H1 (cell line): ENCODE results near the gene MROH2B. TPM values are rescaled to one million over a fixed set of nuclear protein-coding genes. Genes with fewer than 3 reads are reported as not detected.

Experiments
- CTCF ChIA-PET: fragments of 300-600 bp; sonication (Branson Sonifier 250); formaldehyde crosslinking; loops from one replicate; lab custom pipeline; 2021; ENCODE audit not compliant: partially characterized antibody; lab: Charles Lee
- POLR2A ChIA-PET: fragments of 300-600 bp; sonication (Branson Sonifier 250); formaldehyde crosslinking; loops from one replicate; lab custom pipeline; 2021; ENCODE audit warnings: inconsistent platforms; ENCODE audit not compliant: partially characterized antibody; lab: Charles Lee
- DNase-seq, 2 experiments: peaks; one replicate each; pipeline versions ENCODE4 v3.0.0 to v3.0.0-alpha.2; 2010 to 2022; ENCODE audit warnings: low spot score in 2 of 2, low read depth in 1 of 2, mixed read lengths in 1 of 2
- FAIRE-seq: peaks from 2 replicates; lab custom pipeline; 2011; peaks lifted over from hg19 to GRCh38; lab: Jason Lieb, UNC
- H2AFZ ChIP-seq: 2 replicates; pipeline ENCODE4 v1.8.1; 2012; ENCODE audit warnings: low read length, inconsistent platforms
- H2AK5ac ChIP-seq: 2 replicates; pipeline ENCODE4 v1.6.1; 2013; ENCODE audit warnings: low read depth, low read length
- H2BK120ac ChIP-seq: replicated peaks from 2 replicates; pipeline ENCODE3; 2013; ENCODE audit warnings: low read depth, low read length, inconsistent platforms
- H2BK12ac ChIP-seq: 2 replicates; pipeline ENCODE4 v1.6.1; 2013; ENCODE audit warnings: low read depth, low read length
- H2BK15ac ChIP-seq: 2 replicates; pipeline ENCODE4 v1.6.1; 2013; ENCODE audit warnings: low read length
- H2BK20ac ChIP-seq: 2 replicates; pipeline ENCODE4 v1.6.1; 2013; ENCODE audit warnings: low read length
- H2BK5ac ChIP-seq: 2 replicates; pipeline ENCODE4 v1.6.1; 2013; ENCODE audit warnings: low read depth, low read length
- H3K14ac ChIP-seq: 2 replicates; pipeline ENCODE4 v1.6.1; 2013; ENCODE audit warnings: inconsistent platforms; ENCODE audit not compliant: insufficient read length
- H3K18ac ChIP-seq: 2 replicates; pipeline ENCODE4 v1.6.1; 2013; ENCODE audit warnings: low read length; ENCODE audit errors: extremely low read depth
- H3K23ac ChIP-seq: 2 replicates; pipeline ENCODE4 v1.6.1; 2013; ENCODE audit warnings: inconsistent platforms; ENCODE audit not compliant: insufficient read length
- H3K23me2 ChIP-seq: 2 replicates; pipeline ENCODE4 v1.6.1; 2013; ENCODE audit warnings: low read depth, low read length
- H3K27ac ChIP-seq: 2 replicates; pipeline ENCODE4 v1.6.1; 2011; ENCODE audit warnings: low read depth, low read length, inconsistent platforms
- H3K27me3 ChIP-seq, 4 experiments: replicated peaks in 1 of 4; 1 replicate in 1 of 4; 2 replicates in 3 of 4; pipeline versions ENCODE4 v1.6.1 to v1.8.1; 2011 to 2013; ENCODE audit warnings: low read length in 3 of 4, mild to moderate bottlenecking in 3 of 4, inconsistent platforms in 2 of 4, mixed read lengths in 2 of 4, moderate library complexity in 1 of 4; ENCODE audit not compliant: control insufficient read depth in 3 of 4, insufficient read depth in 3 of 4; ENCODE audit errors: extremely low read depth in 1 of 4
- H3K36me3 ChIP-seq, 4 experiments: 2 replicates each; pipeline versions ENCODE4 v1.6.1 to v1.8.1; 2011 to 2013; ENCODE audit warnings: mild to moderate bottlenecking in 4 of 4, low read length in 3 of 4, moderate library complexity in 2 of 4, control low read depth in 1 of 4, inconsistent platforms in 1 of 4; ENCODE audit not compliant: insufficient read depth in 4 of 4, control insufficient read depth in 2 of 4
- H3K4ac ChIP-seq: replicated peaks from 2 replicates; pipeline ENCODE3; 2013; ENCODE audit warnings: low read length, low read depth, mixed read lengths, inconsistent platforms; ENCODE audit not compliant: insufficient read length
- H3K4me1 ChIP-seq, 4 experiments: replicated peaks in 1 of 4; 1 replicate in 1 of 4; 2 replicates in 3 of 4; pipeline versions ENCODE4 v1.6.1 to v1.8.1; 2011 to 2013; ENCODE audit warnings: low read length in 3 of 4, inconsistent platforms in 2 of 4, mixed read lengths in 1 of 4; ENCODE audit not compliant: insufficient read depth in 4 of 4, control insufficient read depth in 3 of 4
- H3K4me2 ChIP-seq, 2 experiments: 2 replicates each; pipeline versions ENCODE4 v1.6.1 to v1.8.1; 2011 to 2013; ENCODE audit warnings: low read depth in 2 of 2, low read length in 2 of 2, control low read depth in 1 of 2, inconsistent platforms in 1 of 2, mild to moderate bottlenecking in 1 of 2; ENCODE audit not compliant: insufficient read depth in 1 of 2
- H3K4me3 ChIP-seq, 4 experiments: fragments of 200-600, 300-600 bp in 1 of 4; sonication (generic), shearing (Covaris generic), sonication (Bioruptor Twin) in 1 of 4; 2 replicates each; pipeline versions ENCODE4 v1.5.1 to v1.8.1; 2011 to 2016; ENCODE audit warnings: low read length in 4 of 4, low read depth in 3 of 4, control low read depth in 2 of 4, inconsistent platforms in 2 of 4, mild to moderate bottlenecking in 2 of 4, mixed read lengths in 1 of 4, moderate library complexity in 1 of 4; ENCODE audit not compliant: insufficient read depth in 2 of 4; ENCODE audit errors: extremely low read depth in 1 of 4
- H3K56ac ChIP-seq: replicated peaks from 2 replicates; pipeline ENCODE3; 2013; ENCODE audit warnings: low read depth, mild to moderate bottlenecking, mixed read lengths, low read length, inconsistent platforms; ENCODE audit not compliant: insufficient read length
- H3K79me1 ChIP-seq: 2 replicates; pipeline ENCODE4 v1.6.1; 2013; ENCODE audit warnings: low read depth, low read length, control low read depth
- H3K79me2 ChIP-seq, 2 experiments: 2 replicates each; pipeline versions ENCODE4 v1.6.1 to v1.8.1; 2012 to 2013; ENCODE audit warnings: low read length in 2 of 2, mild to moderate bottlenecking in 2 of 2, inconsistent platforms in 1 of 2; ENCODE audit not compliant: insufficient read depth in 2 of 2, control insufficient read depth in 1 of 2
- H3K9ac ChIP-seq, 4 experiments: replicated peaks in 1 of 4; 1 replicate in 1 of 4; 2 replicates in 3 of 4; pipeline versions ENCODE4 v1.6.1 to v1.8.1; 2011 to 2013; ENCODE audit warnings: low read depth in 3 of 4, low read length in 3 of 4, control low read depth in 2 of 4, mild to moderate bottlenecking in 2 of 4, moderate library complexity in 2 of 4, inconsistent platforms in 1 of 4; ENCODE audit errors: extremely low read depth in 1 of 4
- H3K9me3 ChIP-seq, 2 experiments: 2 replicates each; pipeline versions ENCODE4 v1.6.1 to v1.8.1; 2012 to 2013; ENCODE audit warnings: mild to moderate bottlenecking in 2 of 2, moderate library complexity in 2 of 2, control low read depth in 1 of 2, inconsistent platforms in 1 of 2, low read depth in 1 of 2, low read length in 1 of 2, mixed read lengths in 1 of 2; ENCODE audit not compliant: insufficient read depth in 2 of 2
- H4K20me1 ChIP-seq, 2 experiments: replicated peaks in 1 of 2; 2 replicates each; pipeline versions ENCODE3 to v1.8.1; 2011 to 2013; ENCODE audit warnings: inconsistent platforms in 2 of 2, low read length in 2 of 2, mild to moderate bottlenecking in 1 of 2; ENCODE audit not compliant: insufficient read depth in 2 of 2, control insufficient read depth in 1 of 2
- H4K5ac ChIP-seq: 2 replicates; pipeline ENCODE4 v1.6.1; 2013; ENCODE audit warnings: low read length, low read depth, mixed read lengths, inconsistent platforms; ENCODE audit not compliant: insufficient read length
- H4K8ac ChIP-seq: 2 replicates; pipeline ENCODE4 v1.8.0; 2013; ENCODE audit warnings: mild to moderate bottlenecking, moderate library complexity, low read length, inconsistent platforms; ENCODE audit not compliant: insufficient read depth; ENCODE audit errors: extremely low read depth
- H4K91ac ChIP-seq: replicated peaks from 2 replicates; pipeline ENCODE3; 2013; ENCODE audit warnings: low read length, mixed read lengths, inconsistent platforms; ENCODE audit not compliant: insufficient read length
- BCL11A ChIP-seq, 2 experiments: IDR thresholded peaks; one replicate each; pipeline ENCODE4 v1.6.1; 2011; ENCODE audit warnings: low read depth in 2 of 2, low read length in 2 of 2, mild to moderate bottlenecking in 2 of 2
- CREB1 ChIP-seq: IDR thresholded peaks from 2 replicates; pipeline ENCODE4 v1.6.1; 2012; ENCODE audit warnings: inconsistent platforms
- EGR1 ChIP-seq: IDR thresholded peaks from 2 replicates; pipeline ENCODE4 v1.6.1; 2011; ENCODE audit warnings: low read depth, low read length, borderline replicate concordance
- EZH2 ChIP-seq: fragments of 200-600 bp; sonication (generic); IDR thresholded peaks from 2 replicates; pipeline ENCODE4 v1.7.1; 2012; ENCODE audit warnings: low read depth, mild to moderate bottlenecking, moderate library complexity, low read length, inconsistent platforms; ENCODE audit not compliant: severe bottlenecking
- JUN ChIP-seq: IDR thresholded peaks from 2 replicates; pipeline ENCODE4 v1.6.1; 2011; ENCODE audit warnings: low read depth, mild to moderate bottlenecking, improper control_type of control experiment, low read length
- MAX ChIP-seq: IDR thresholded peaks from 2 replicates; pipeline ENCODE4 v1.6.1; 2012; ENCODE audit warnings: inconsistent platforms
- POU5F1 ChIP-seq: IDR thresholded peaks from 2 replicates; pipeline ENCODE4 v1.6.1; 2011; ENCODE audit warnings: low read depth, mild to moderate bottlenecking, low read length, moderate library complexity
- RFX5 ChIP-seq: IDR thresholded peaks from 2 replicates; pipeline ENCODE4 v1.6.1; 2011; ENCODE audit warnings: low read depth, low read length, improper control_type of control experiment, borderline replicate concordance
- RXRA ChIP-seq: IDR thresholded peaks from 2 replicates; pipeline ENCODE4 v1.6.1; 2011; ENCODE audit warnings: low read depth, mild to moderate bottlenecking, low read length, moderate library complexity; ENCODE audit not compliant: insufficient read depth
- SIX5 ChIP-seq: IDR thresholded peaks from 2 replicates; pipeline ENCODE4 v1.6.1; 2011; ENCODE audit warnings: mild to moderate bottlenecking, low read depth, low read length
- SUZ12 ChIP-seq: fragments of 200-600 bp; sonication (generic); IDR thresholded peaks from 2 replicates; pipeline ENCODE4 v1.6.1; 2012; ENCODE audit warnings: mild to moderate bottlenecking, inconsistent platforms, low read length, moderate library complexity, mixed read lengths
- WGBS, 2 experiments: shearing (Covaris generic) in 1 of 2; methylation state at CpG; one replicate each; pipeline versions ENCODE4 v1.1.6 to v1.1.7; 2013 to 2015; ENCODE audit warnings: low lambda C conversion rate in 2 of 2, mixed read lengths in 2 of 2, inconsistent platforms in 1 of 2, low coverage in 1 of 2, missing lambda C conversion rate in 1 of 2; ENCODE audit not compliant: insufficient replicate concordance in 2 of 2, insufficient coverage in 1 of 2, insufficient read length in 1 of 2; ENCODE audit errors: extremely low coverage in 1 of 2, missing lambda C conversion rate in 1 of 2; 5-methylcytosine and 5-hydroxymethylcytosine counted together
- polyA plus RNA-seq, 7 experiments: library from polyadenylated mRNA; depleted of rRNA in 3 of 7; stranded (reverse) in 5 of 7; unstranded in 2 of 7; fragments of >200 nt in 5 of 7; fragments of 200-250 nt in 2 of 7; gene quantifications; 1 replicate in 5 of 7; 2 replicates in 1 of 7; 4 replicates in 1 of 7; pipeline versions ENCODE4 v1.2.1 to v1.2.3, GENCODE V29; 2011 to 2013; ENCODE audit warnings: missing spikeins in 2 of 7, mixed read lengths in 2 of 7
- total RNA-seq: library from RNA; stranded (reverse); fragmentation: NEBNext Ultra II Directional; extraction: Animal tissue kit (Norgen Biotek cat#: 25700); gene quantifications from 2 replicates; pipeline ENCODE4 v1.2.1, GENCODE V29; 2021

MROH2B gene
- total and polyA plus RNA-seq, 2 of the 8 experiments (the other 6 are each of a cell fraction or from before 2014, with no cell fraction given), result not detected

GRCh38 chr5:41095324-41096101 lies 24.4 kb upstream of the MROH2B start:
- no peak overlapping the region for H2BK20ac ChIP-seq
- FAIRE-seq, result no peak
- H3K23ac ChIP-seq, result no peak overlapping the region
- POLR2A ChIA-PET, result no interaction called here
- no peak overlapping the region for H3K27ac ChIP-seq
- H2BK120ac ChIP-seq, result no peak overlapping the region
- no peaks in the 10 kb centered on the region for H3K9me3 ChIP-seq
- H2BK15ac ChIP-seq, result no peak overlapping the region
- no peaks in the 10 kb centered on the region for H3K4me1 ChIP-seq
- no peak overlapping the region for H3K18ac ChIP-seq
- H3K79me2 ChIP-seq, result no peaks in the 10 kb centered on the region
- DNase-seq, result no peak
- no peak overlapping the region for H2BK12ac ChIP-seq
- H3K9ac ChIP-seq, result no peak overlapping the region
- no peak overlapping the region for H3K4ac ChIP-seq
- H2AFZ ChIP-seq, result peak overlapping the region; percentile 47; the same call in 1 of the 2 replicates
- H3K4me2 ChIP-seq, result no peak overlapping the region
- H4K5ac ChIP-seq, result no peak overlapping the region
- H3K14ac ChIP-seq, result no peak overlapping the region
- no peaks in the 10 kb centered on the region for H3K36me3 ChIP-seq
- CTCF ChIA-PET, result interaction anchor here (1.2 kb wide), 1 partner anchor 191 kb away, joined by 5 read pairs; no protein-coding TSS in a partner anchor
- 94% methylated on average over 5 of the region's 5 CpGs; no CpG with 5 or more reads in 1 of the 2 experiments for WGBS, 2 experiments
- H3K4me3 ChIP-seq, result no peak overlapping the region
- H3K27me3 ChIP-seq, result no peaks in the 10 kb centered on the region
- H3K56ac ChIP-seq, result no peak overlapping the region
- no peak overlapping the region for H4K8ac ChIP-seq
- no peak overlapping the region for H4K91ac ChIP-seq
- no peak overlapping the region for H2BK5ac ChIP-seq
- H2AK5ac ChIP-seq, result no peak overlapping the region
- H3K79me1 ChIP-seq, result no peaks in the 10 kb centered on the region
- no peaks in the 10 kb centered on the region for H3K23me2 ChIP-seq
- H4K20me1 ChIP-seq, result no peaks in the 10 kb centered on the region
- TF ChIP-seq MAX, result no peak
- TF ChIP-seq SUZ12, result no peak
- TF ChIP-seq BCL11A (IDR thresholded peaks at IDR 0.05; ENCODE audit: low read depth in 2 of 2, low read length in 2 of 2), result no peak
- no peak for TF ChIP-seq RXRA
- TF ChIP-seq SIX5, result no peak
- TF ChIP-seq CREB1, result no peak
- TF ChIP-seq JUN, result no peak
- TF ChIP-seq EGR1, result no peak
- no peak for TF ChIP-seq RFX5
- TF ChIP-seq POU5F1, result no peak
- TF ChIP-seq EZH2, result no peak
